PC-3 (cell line): ENCODE data around the gene OBSL1. TPM values are rescaled to one million over a fixed set of nuclear protein-coding genes. Genes with fewer than 3 reads are reported as not detected.
A peak's percentile ranks its signal among the peaks of the same experiment; 100 is the strongest.

Experiments
- ATAC-seq: fragments of 200-7000 bp; cut with Tn5 transposase; 2 replicates; pipeline ENCODE4 v1.9.1; 2020; ENCODE audit warnings: mild to moderate bottlenecking, moderate library complexity
- BruUV-seq: library from RNA; stranded (reverse); fragments of 400-500 nt; replicated peaks from 2 replicates; lab custom pipeline; 2021; lab: Mats Ljungman, UMichigan
- CTCF ChIA-PET: fragments of 300-600 bp; sonication (Branson Sonifier 250); formaldehyde crosslinking; loops from one replicate; lab custom pipeline; 2022; ENCODE audit warnings: antibody characterized with exemption; lab: Charles Lee
- POLR2A ChIA-PET: fragments of 300-600 bp; sonication (Branson Sonifier 250); formaldehyde crosslinking; loops from one replicate; lab custom pipeline; 2022; ENCODE audit warnings: antibody characterized with exemption; ENCODE audit not compliant: unreplicated experiment; lab: Charles Lee
- DNase-seq: peaks from one replicate; pipeline ENCODE4 v3.0.0-alpha.2; 2015
- H2AFZ ChIP-seq: fragments of 300-600 bp; sonication (generic); 2 replicates; pipeline ENCODE4 v1.6.0; 2016; ENCODE audit warnings: antibody characterized with exemption, low read length
- H3F3A ChIP-seq: fragments of 300-600 bp; sonication (generic); one replicate; pipeline ENCODE4 v1.6.0; 2017; ENCODE audit warnings: antibody characterized with exemption, low read length, control low read depth, mild to moderate bottlenecking; ENCODE audit not compliant: unreplicated experiment
- H3K27ac ChIP-seq: fragments of 300-600 bp; sonication (generic); 2 replicates; pipeline ENCODE4 v1.5.1; 2016; ENCODE audit warnings: mild to moderate bottlenecking, low read length
- H3K27me3 ChIP-seq: fragments of 300-600 bp; sonication (generic); 2 replicates; pipeline ENCODE4 v1.6.1; 2016; ENCODE audit warnings: low read length, mixed read lengths
- H3K36me3 ChIP-seq: fragments of 300-600 bp; sonication (generic); 2 replicates; pipeline ENCODE4 v1.6.1; 2016; ENCODE audit warnings: low read depth, mixed run types, low read length, mixed read lengths
- H3K4me1 ChIP-seq: fragments of 300-600 bp; sonication (generic); 2 replicates; pipeline ENCODE4 v1.5.1; 2016; ENCODE audit warnings: low read length; ENCODE audit not compliant: insufficient read depth
- H3K4me2 ChIP-seq: fragments of 300-600 bp; sonication (generic); 2 replicates; pipeline ENCODE4 v1.6.0; 2016; ENCODE audit warnings: low read length
- H3K4me3 ChIP-seq: fragments of 300-600 bp; sonication (generic); 2 replicates; pipeline ENCODE4 v1.5.1; 2016; ENCODE audit warnings: mild to moderate bottlenecking, low read length, mixed read lengths
- H3K79me2 ChIP-seq: fragments of 300-600 bp; sonication (generic); 2 replicates; pipeline ENCODE4 v1.6.1; 2017; ENCODE audit warnings: low read length, mixed read lengths
- H3K9ac ChIP-seq: fragments of 300-600 bp; sonication (generic); 2 replicates; pipeline ENCODE4 v1.6.0; 2016; ENCODE audit warnings: mild to moderate bottlenecking, low read length
- H3K9me2 ChIP-seq: fragments of 300-600 bp; sonication (generic); replicated peaks from 2 replicates; pipeline ENCODE4 v1.6.1; 2016; ENCODE audit warnings: mixed run types, low read length, mixed read lengths
- H3K9me3 ChIP-seq: fragments of 300-600 bp; sonication (generic); 2 replicates; pipeline ENCODE4 v1.6.1; 2016; ENCODE audit warnings: low read length, mixed read lengths
- H4K20me1 ChIP-seq: fragments of 300-600 bp; sonication (generic); 2 replicates; pipeline ENCODE4 v1.6.1; 2016; ENCODE audit warnings: low read length, mixed read lengths
- CTCF ChIP-seq: fragments of 300-600 bp; sonication (generic); conservative IDR thresholded peaks from 2 replicates; pipeline ENCODE4 v1.5.1; 2017; ENCODE audit warnings: antibody characterized with exemption, low read depth, mild to moderate bottlenecking, low read length
- EZH2 ChIP-seq: fragments of 300-600 bp; sonication (generic); IDR thresholded peaks from one replicate; pipeline ENCODE4 v1.6.1; 2017; ENCODE audit warnings: antibody characterized with exemption, mild to moderate bottlenecking, low read length; ENCODE audit not compliant: unreplicated experiment
- EZH2phosphoT487 ChIP-seq: fragments of 300-600 bp; sonication (generic); IDR thresholded peaks from 2 replicates; pipeline ENCODE4 v1.6.1; 2018; ENCODE audit warnings: mild to moderate bottlenecking, antibody characterized with exemption, low read length, borderline replicate concordance
- intact Hi-C: fragments of 100-400 bp; cut with micrococcal nuclease; formaldehyde crosslinking; loops from 2 replicates; pipeline ENCODE4 v1.9.0; 2023
- total RNA-seq: library from RNA; depleted of rRNA; stranded (reverse); fragments of >200 nt; gene quantifications from 2 replicates; pipeline ENCODE4 v1.2.3, GENCODE V29; 2014

OBSL1 gene
- total RNA-seq, 1 experiment from 2014 or later = 122 TPM

- no peak for TF ChIP-seq EZH2
- no peak for TF ChIP-seq CTCF
- no peak for TF ChIP-seq EZH2phosphoT487
- TSS peak; percentile 6 for BruUV-seq
- CTCF ChIA-PET = no interaction called here
Measured at GRCh38 chr2:219506153-219506801, 65.1 kb downstream of the OBSL1 start.

DNA sequence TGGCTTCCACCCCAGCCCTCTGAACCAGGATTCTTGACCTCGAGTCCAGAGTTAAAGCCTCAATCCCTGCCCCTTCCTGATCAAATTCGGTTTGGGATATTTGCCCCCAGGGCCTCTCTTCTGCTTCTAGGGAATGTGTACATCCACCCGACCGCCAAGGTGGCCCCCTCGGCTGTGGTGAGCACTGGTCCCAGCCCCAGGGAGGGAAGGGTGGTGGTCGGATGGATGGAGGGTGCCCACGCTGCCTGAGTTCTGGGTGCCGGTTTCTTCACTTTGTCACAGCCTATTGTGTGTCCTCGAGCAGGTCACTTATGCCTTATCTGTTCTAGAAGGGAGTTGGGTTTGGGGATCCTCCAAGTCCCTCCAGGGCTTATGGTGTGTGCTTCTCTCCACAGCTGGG lies 65.8 kb downstream of the OBSL1 start:
- no peak overlapping the region for H2AFZ ChIP-seq
- H3K27ac ChIP-seq = no peak overlapping the region
- BruUV-seq = no TSS peak
- H3K27me3 ChIP-seq = peaks cover 5% of the 10 kb centered on the region; the same call in 1 of the 2 replicates
- TF ChIP-seq EZH2 (no peak), CTCF (no peak), EZH2phosphoT487 (no peak)
- no peaks in the 10 kb centered on the region for H3K36me3 ChIP-seq
- intact Hi-C loops = no loop called here
- no peak for ATAC-seq
- no peaks in the 10 kb centered on the region for H4K20me1 ChIP-seq
- H3K79me2 ChIP-seq = no peaks in the 10 kb centered on the region
- no peaks in the 10 kb centered on the region for H3K9me2 ChIP-seq
- DNase-seq = no peak
- ChIA-PET POLR2A (no interaction called here), CTCF (no interaction called here)
- no peaks in the 10 kb centered on the region for H3K9me3 ChIP-seq
- no peaks in the 10 kb centered on the region; the same call in 1 of the 2 replicates for H3K4me1 ChIP-seq
- H3K4me2 ChIP-seq = no peak overlapping the region
- H3K4me3 ChIP-seq = no peak overlapping the region
- H3F3A ChIP-seq = no peaks in the 10 kb centered on the region
- H3K9ac ChIP-seq = no peak overlapping the region

More at GRCh38 chr2:219506153-219506801, 65.1 kb downstream of the OBSL1 start:
- intact Hi-C loops = no loop called here
- no peak overlapping the region for H3K27ac ChIP-seq
- no peaks in the 10 kb centered on the region for H3K79me2 ChIP-seq
- H3K27me3 ChIP-seq = peaks cover 12% of the 10 kb centered on the region
- no peak overlapping the region for H2AFZ ChIP-seq
- H3K36me3 ChIP-seq = no peaks in the 10 kb centered on the region
- ATAC-seq = no peak
- H4K20me1 ChIP-seq = no peaks in the 10 kb centered on the region
- H3K4me1 ChIP-seq = no peaks in the 10 kb centered on the region; the same call in 1 of the 2 replicates
- DNase-seq = no peak
- no peaks in the 10 kb centered on the region for H3K9me2 ChIP-seq
- H3K9ac ChIP-seq = no peak overlapping the region
- H3F3A ChIP-seq = no peaks in the 10 kb centered on the region
- H3K9me3 ChIP-seq = no peaks in the 10 kb centered on the region
- no peak overlapping the region for H3K4me3 ChIP-seq
- no peak overlapping the region for H3K4me2 ChIP-seq
- POLR2A ChIA-PET = no interaction called here

DNA sequence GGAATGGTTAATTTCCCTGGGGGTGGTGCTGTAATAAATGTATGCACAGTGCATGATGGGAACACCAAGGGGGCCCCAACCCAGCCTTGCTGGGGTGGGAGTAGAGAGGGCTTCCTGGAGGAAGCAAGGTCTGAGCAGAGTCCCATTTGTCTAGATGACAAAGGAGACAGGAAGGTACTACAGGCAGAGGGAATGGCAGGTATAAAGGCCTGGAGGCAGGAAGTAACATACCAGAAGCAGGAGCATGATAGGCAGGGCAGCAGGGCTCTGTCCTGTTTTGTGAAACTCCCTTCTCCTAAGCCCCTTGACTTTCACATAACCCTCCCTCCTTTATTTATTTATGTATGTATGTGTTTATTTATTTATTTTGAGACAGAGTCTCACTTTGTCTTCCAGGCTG lies 68.7 kb downstream of the OBSL1 start:
- H3K4me1 ChIP-seq = peaks cover 16% of the 10 kb centered on the region
- intact Hi-C loops = no loop called here
- H3K27ac ChIP-seq = no peak overlapping the region
- no peaks in the 10 kb centered on the region for H4K20me1 ChIP-seq
- ATAC-seq (no peak), DNase-seq (no peak)
- H3K79me2 ChIP-seq = peaks cover 16% of the 10 kb centered on the region
- H3K36me3 ChIP-seq = no peaks in the 10 kb centered on the region
- H3K9me2 ChIP-seq = no peaks in the 10 kb centered on the region
- H3K4me3 ChIP-seq = no peak overlapping the region
- POLR2A ChIA-PET = no interaction called here
- H3K27me3 ChIP-seq = no peaks in the 10 kb centered on the region
- TF ChIP-seq CTCF (no peak), EZH2phosphoT487 (no peak), EZH2 (no peak)
- no peak overlapping the region for H3K4me2 ChIP-seq
- H3K9me3 ChIP-seq = no peaks in the 10 kb centered on the region
- BruUV-seq = no TSS peak
- CTCF ChIA-PET = no interaction called here
- no peak overlapping the region for H3K9ac ChIP-seq
- no peak overlapping the region for H2AFZ ChIP-seq
- no peaks in the 10 kb centered on the region for H3F3A ChIP-seq
